T-helper 22 cell (primary cell): ENCODE data around the gene DEFB113.
"Not testable (repeated sequence)": the region's sequence is repeated elsewhere in the genome, so short reads cannot be mapped to it uniquely, and the experiment has no call there.

ENCODE experiments used
- DNase-seq: peaks from one replicate; pipeline ENCODE4 v3.0.0-alpha.2; 2020; ENCODE audit warnings: low read depth

Gene DEFB113

GRCh38 chr6:49969605-49970004 lies at the start of gene DEFB113:
TSS of gene DEFB113 (minus strand) at chr6:49969625. CDS start at chr6:49969625, 0 bp downstream.
- no peak for DNase-seq

GRCh38 chr6:50007819-50008218 lies 38.4 kb upstream of the DEFB113 start:
- no peak for DNase-seq

GRCh38 chr6:50003139-50003538 lies 33.7 kb upstream of the DEFB113 start:
- no peak for DNase-seq

- no peak for DNase-seq
These were observed 25.9 kb upstream of the DEFB113 start for GRCh38 chr6:49995278-49995677.

- DNase-seq: no peak
These were observed 19.5 kb upstream of the DEFB113 start for GRCh38 chr6:49988900-49989299.

GRCh38 chr6:49987749-49988148 lies 18.3 kb upstream of the DEFB113 start:
- no peak for DNase-seq

GRCh38 chr6:49986551-49986950 lies 17.1 kb upstream of the DEFB113 start:
- no peak for DNase-seq

GRCh38 chr6:49982046-49982445 lies 12.6 kb upstream of the DEFB113 start:
- no peak for DNase-seq

- DNase-seq: no peak
These were observed 11.5 kb upstream of the DEFB113 start for GRCh38 chr6:49980898-49981297.

GRCh38 chr6:49979584-49979983 lies 10.2 kb upstream of the DEFB113 start:
- DNase-seq: no peak

GRCh38 chr6:49978332-49979226 lies 9.2 kb upstream of the DEFB113 start:
- DNase-seq: no peak

GRCh38 chr6:49966823-49967222 lies 2.6 kb downstream of the DEFB113 start:
- no peak for DNase-seq

- DNase-seq: no peak
These were observed 3.1 kb downstream of the DEFB113 start for GRCh38 chr6:49966334-49966733.

- DNase-seq: no peak
These were observed 5.4 kb downstream of the DEFB113 start, which contains the start of gene DEFB114 for GRCh38 chr6:49964064-49964463. TSS of gene DEFB114 (minus strand) at chr6:49964164. CDS start at chr6:49964105, 59 bp downstream.

GRCh38 chr6:49958180-49958579 lies 11.2 kb downstream of the DEFB113 start:
- no peak for DNase-seq

GRCh38 chr6:49955847-49956246 lies 13.6 kb downstream of the DEFB113 start:
- no peak for DNase-seq

- DNase-seq: no peak
These were observed 17.5 kb downstream of the DEFB113 start for GRCh38 chr6:49951926-49952325.

- no peak for DNase-seq
These were observed 19.0 kb downstream of the DEFB113 start for GRCh38 chr6:49950415-49950751.

GRCh38 chr6:49949062-49949461 lies 20.4 kb downstream of the DEFB113 start:
- DNase-seq: no peak

- DNase-seq: no peak
These were observed 22.6 kb downstream of the DEFB113 start for GRCh38 chr6:49946835-49947234.

GRCh38 chr6:49944068-49944467 lies 25.4 kb downstream of the DEFB113 start:
- DNase-seq: not testable (repeated sequence)

- DNase-seq: no peak
These were observed 29.4 kb downstream of the DEFB113 start for GRCh38 chr6:49939993-49940498.

GRCh38 chr6:49937811-49938210 lies 31.6 kb downstream of the DEFB113 start:
- no peak for DNase-seq

- DNase-seq: no peak
These were observed 32.4 kb downstream of the DEFB113 start for GRCh38 chr6:49937017-49937416.
